ENCODE measurements around the gene CLDN6. TPM values are rescaled to one million over a fixed set of nuclear protein-coding genes. Genes with fewer than 3 reads are reported as not detected.

Gene CLDN6
- total RNA-seq, 1 experiment from 2014 or later = 743 TPM

- H3K4me1 Mint-ChIP-seq = peaks cover 3 to 41% of the 10 kb centered on the region in 2 experiments; a peak in 3 of 4 replicates
- Histone ChIP-seq H2BK120ac (ENCODE audit: low read depth, low read length, poor library complexity, severe bottlenecking) (no peak overlapping the region), H4K8ac (replicated peaks; ENCODE audit: insufficient read length, low read depth, low read length) (no peak overlapping the region), H3K27ac (ENCODE audit: insufficient read length, low read depth, low read length) (no peak overlapping the region), H2BK20ac (ENCODE audit: low read depth, low read length, poor library complexity, severe bottlenecking) (no peak overlapping the region), H4K20me1 (ENCODE audit: control insufficient read depth, insufficient read depth, insufficient read length) (peaks cover 2% of the 10 kb centered on the region), H3T11ph (ENCODE audit: low read length) (no peak overlapping the region), H2BK5ac (ENCODE audit: insufficient read length, low read length) (no peak overlapping the region), H4K5ac (ENCODE audit: insufficient read length, low read depth, low read length) (no peak overlapping the region), H3K23ac (ENCODE audit: insufficient read length, low read depth, low read length) (no peak overlapping the region), H2BK12ac (ENCODE audit: insufficient read length, low read depth, low read length) (no peak overlapping the region), H3K18ac (ENCODE audit: insufficient read length, low read depth, low read length) (no peak overlapping the region), H3K14ac (ENCODE audit: insufficient read depth, low read length) (no peak overlapping the region), H3K79me1 (ENCODE audit: insufficient read depth, low read depth, low read length, poor library complexity, severe bottlenecking) (no peaks in the 10 kb centered on the region), H3K79me2 (ENCODE audit: insufficient read depth, low read length) (no peaks in the 10 kb centered on the region), H3K27me3 (ENCODE audit: insufficient read depth, low read length) (no peaks in the 10 kb centered on the region), H3K4me2 (ENCODE audit: insufficient read depth, insufficient read length, low read length) (no peak overlapping the region), H3K9me3 (ENCODE audit: control insufficient read depth, low read depth, low read length) (no peaks in the 10 kb centered on the region), H2AK5ac (ENCODE audit: insufficient read length, low read length) (no peak overlapping the region), H2AFZ (ENCODE audit: low read length) (no peak overlapping the region), H3K4me1 (ENCODE audit: insufficient read depth, low read length) (no peaks in the 10 kb centered on the region), H3K56ac (ENCODE audit: insufficient read length, low read depth, low read length) (no peak overlapping the region), H2BK15ac (ENCODE audit: low read depth, low read length) (no peak overlapping the region), H3K23me2 (ENCODE audit: insufficient read length, low read depth, low read length, poor library complexity, severe bottlenecking) (no peaks in the 10 kb centered on the region), H3K4ac (ENCODE audit: low read depth, low read length) (no peak overlapping the region), H3K9ac (ENCODE audit: extremely low read depth, insufficient read length, low read length) (no peak overlapping the region), H4K91ac (ENCODE audit: insufficient read length, low read depth, low read length) (no peak overlapping the region)
- WGBS (ENCODE audit: extremely low coverage, insufficient read length, low lambda C conversion rate) = no CpG with 5 or more reads among the region's 13 CpGs
- no peak overlapping the region; a peak in 1 of 7 replicates for H3K27ac Mint-ChIP-seq
- H3K27me3 Mint-ChIP-seq (ENCODE audit: low read depth) = no peaks in the 10 kb centered on the region; the same call in 1 of the 2 replicates
- H3K4me3 Mint-ChIP-seq = no peak overlapping the region
- DNase-seq = no peak
- H3K9me3 Mint-ChIP-seq = no peaks in the 10 kb centered on the region
- no peak for TF ChIP-seq CTCF (conservative IDR thresholded peaks at IDR 0.05)
- no peaks in the 10 kb centered on the region; a peak in 1 of 7 replicates for H3K36me3 Mint-ChIP-seq (ENCODE audit: insufficient read depth in 1 of 3, low read depth in 3 of 3)
Measured at GRCh38 chr16:2996298-2996697, 21.7 kb downstream of the CLDN6 start.

Measured in H9 (cell line).